ENCODE results near the gene CCDC201. TPM values are rescaled to one million over a fixed set of nuclear protein-coding genes. Genes with fewer than 3 reads are reported as not detected.

The CCDC201 gene
- total and polyA plus RNA-seq, 2 donors (not counting 3 experiments of a cell fraction or from before 2014, with no cell fraction given) = not detected

DNA sequence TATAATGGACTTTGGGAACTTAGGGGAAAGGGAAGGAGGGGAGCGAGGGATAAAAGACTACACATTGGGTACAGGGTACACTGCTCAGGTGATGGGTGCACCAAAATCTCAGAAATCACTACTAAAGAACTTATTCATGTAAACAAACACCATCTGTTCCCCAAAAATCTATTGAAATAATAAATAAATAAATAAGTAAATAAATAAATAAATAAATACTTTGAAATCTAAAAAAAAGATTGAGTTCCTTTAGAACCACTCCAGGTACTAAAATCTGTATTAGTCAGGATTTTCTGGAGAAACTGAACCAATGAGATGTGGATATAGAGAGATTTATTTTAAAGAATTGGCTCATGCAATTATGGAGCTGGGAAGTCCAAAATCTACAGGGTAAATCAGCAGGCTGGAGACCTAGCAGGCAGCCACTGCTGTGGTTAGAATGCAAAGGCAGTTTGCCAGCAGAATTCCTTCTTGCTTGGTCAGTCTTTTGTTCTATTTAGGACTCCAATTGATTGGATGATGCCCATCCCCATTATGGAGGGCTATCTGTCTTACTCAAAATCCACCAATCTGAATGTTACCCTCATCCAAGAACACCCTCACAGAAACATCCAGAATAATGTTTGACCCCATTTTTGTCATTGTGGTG, 24.3 kb upstream of the CCDC201 start:
- no peak overlapping the region for H2AFZ ChIP-seq (ENCODE audit: low read depth, low read length)
- dilution Hi-C loops (cut with MboI; ENCODE audit: extremely low pct_ligation_motif_present, low sequenced_read_pairs) (no loop called here), intact Hi-C loops (cut with micrococcal nuclease) (no loop called here)
- no peak overlapping the region for H3K4me3 ChIP-seq (replicated peaks in 1 of 3; ENCODE audit: insufficient read depth in 1 of 3, low read depth in 1 of 3, low read length in 3 of 3)
- BruUV-seq (replicated peaks) = no TSS peak
- H3K9ac ChIP-seq (replicated peaks; ENCODE audit: extremely low read depth, insufficient read depth, low read length) = no peak overlapping the region
- FAIRE-seq (no peak), DNase-seq (ENCODE audit: low read depth, low spot score) (no peak)
- H3K27me3 ChIP-seq (ENCODE audit: control insufficient read depth in 2 of 2, insufficient read depth in 2 of 2, low read length in 2 of 2) = peaks cover 11 to 14% of the 10 kb centered on the region in 2 experiments
- H4K20me1 ChIP-seq (replicated peaks; ENCODE audit: control insufficient read depth, extremely low read depth, insufficient read depth, low read length) = no peaks in the 10 kb centered on the region
- CTCF ChIA-PET = no interaction called here
- H3K79me2 ChIP-seq (ENCODE audit: control insufficient read depth, insufficient read depth, low read length) = no peaks in the 10 kb centered on the region
- H3K9me3 ChIP-seq (replicated peaks; ENCODE audit: control insufficient read depth, insufficient read depth, low read length) = no peaks in the 10 kb centered on the region
- H3K4me1 ChIP-seq (ENCODE audit: control insufficient read depth, extremely low read depth, insufficient read depth, low read length) = no peaks in the 10 kb centered on the region
- H3K4me2 ChIP-seq (ENCODE audit: insufficient read depth, low read length) = no peak overlapping the region
- no peak overlapping the region for H3K27ac ChIP-seq (ENCODE audit: insufficient read depth, low read depth, low read length)
- POLR2A ChIA-PET = no interaction called here
- H3K36me3 ChIP-seq (ENCODE audit: control insufficient read depth in 2 of 2, extremely low read depth in 1 of 2, insufficient read depth in 2 of 2, low read length in 2 of 2) = no peaks in the 10 kb centered on the region
- H3K9me1 ChIP-seq (replicated peaks; ENCODE audit: control insufficient read depth, extremely low read depth, insufficient read depth, low read length) = no peaks in the 10 kb centered on the region
- TF ChIP-seq FOS (IDR thresholded peaks at IDR 0.05; ENCODE audit: borderline replicate concordance, insufficient read depth, low read length) (no peak), POLR2AphosphoS5 (IDR thresholded peaks at IDR 0.05; ENCODE audit: insufficient read depth, low read depth, low read length) (no peak), CTCF (IDR thresholded peaks at IDR 0.05; ENCODE audit: extremely low read depth in 1 of 2, insufficient read depth in 1 of 2, low read depth in 1 of 2, low read length in 2 of 2) (no peak), MAX (IDR thresholded peaks at IDR 0.05; ENCODE audit: insufficient read depth, insufficient read length) (no peak), MYC (IDR thresholded peaks at IDR 0.05; ENCODE audit: low read depth, low read length) (no peak), POLR2A (IDR thresholded peaks at IDR 0.05; ENCODE audit: low read depth, low read length) (no peak), GATA2 (IDR thresholded peaks at IDR 0.05; ENCODE audit: insufficient read depth, insufficient read length, low read depth, low read length) (no peak), EZH2 (IDR thresholded peaks at IDR 0.05; ENCODE audit: borderline replicate concordance, low read depth, low read length, severe bottlenecking) (no peak), JUN (IDR thresholded peaks at IDR 0.05; ENCODE audit: borderline replicate concordance, insufficient read depth, insufficient read length, low read depth) (no peak)

Data from endothelial cell of umbilical vein (primary cell).